ENCODE measurements around the gene PSMG4. TPM values are rescaled to one million over a fixed set of nuclear protein-coding genes. Genes with fewer than 3 reads are reported as not detected.
"Not testable (repeated sequence)": the region's sequence is repeated elsewhere in the genome, so short reads cannot be mapped to it uniquely, and the experiment has no call there.

Gene PSMG4
- total RNA-seq, 1 donor from 2014 or later: 23.9 TPM

DNA sequence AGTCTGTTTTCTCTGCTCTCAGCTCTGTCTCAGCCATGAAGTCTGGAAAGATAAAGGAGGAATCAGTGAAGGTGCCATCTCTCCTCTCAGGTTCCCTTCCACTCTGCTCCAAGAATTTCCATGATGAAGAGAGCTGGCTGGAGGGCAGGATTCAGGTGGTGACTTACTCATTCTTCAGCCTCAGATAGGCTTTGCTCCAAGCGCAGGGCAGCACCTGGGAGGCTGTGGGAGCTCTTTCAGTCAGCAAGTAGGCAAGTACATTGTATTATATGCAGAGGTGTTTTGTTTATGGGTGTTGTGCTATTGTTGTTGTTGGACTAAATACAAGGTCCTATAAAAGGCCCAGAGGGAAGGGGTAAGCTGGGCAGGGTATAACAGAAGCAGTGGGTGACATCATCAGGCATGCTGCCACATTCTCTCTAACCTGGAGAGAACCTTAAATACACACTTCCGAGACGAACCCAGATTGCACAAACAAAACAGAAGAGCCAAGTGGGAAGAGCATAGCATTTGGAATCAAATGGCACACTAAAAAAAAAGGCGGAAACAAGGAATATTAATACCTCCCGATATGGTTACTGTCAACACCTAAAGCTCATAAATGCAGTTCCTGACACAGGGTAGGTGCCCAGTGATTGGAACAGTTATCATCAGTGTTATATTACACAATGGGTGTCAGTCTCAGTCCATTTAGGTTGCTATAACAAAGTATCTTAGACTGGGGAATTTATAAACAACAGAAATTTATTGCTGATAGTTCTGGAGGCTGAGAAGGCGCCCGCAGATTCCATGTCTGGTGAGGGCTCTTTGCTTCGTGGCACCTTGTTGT lies 14.5 kb upstream of the PSMG4 start:
- H3K9me3 ChIP-seq: no peaks in the 10 kb centered on the region
- no peak overlapping the region for H3K27ac ChIP-seq
- H3K27me3 ChIP-seq: no peaks in the 10 kb centered on the region
- TF ChIP-seq, protein P1, sequence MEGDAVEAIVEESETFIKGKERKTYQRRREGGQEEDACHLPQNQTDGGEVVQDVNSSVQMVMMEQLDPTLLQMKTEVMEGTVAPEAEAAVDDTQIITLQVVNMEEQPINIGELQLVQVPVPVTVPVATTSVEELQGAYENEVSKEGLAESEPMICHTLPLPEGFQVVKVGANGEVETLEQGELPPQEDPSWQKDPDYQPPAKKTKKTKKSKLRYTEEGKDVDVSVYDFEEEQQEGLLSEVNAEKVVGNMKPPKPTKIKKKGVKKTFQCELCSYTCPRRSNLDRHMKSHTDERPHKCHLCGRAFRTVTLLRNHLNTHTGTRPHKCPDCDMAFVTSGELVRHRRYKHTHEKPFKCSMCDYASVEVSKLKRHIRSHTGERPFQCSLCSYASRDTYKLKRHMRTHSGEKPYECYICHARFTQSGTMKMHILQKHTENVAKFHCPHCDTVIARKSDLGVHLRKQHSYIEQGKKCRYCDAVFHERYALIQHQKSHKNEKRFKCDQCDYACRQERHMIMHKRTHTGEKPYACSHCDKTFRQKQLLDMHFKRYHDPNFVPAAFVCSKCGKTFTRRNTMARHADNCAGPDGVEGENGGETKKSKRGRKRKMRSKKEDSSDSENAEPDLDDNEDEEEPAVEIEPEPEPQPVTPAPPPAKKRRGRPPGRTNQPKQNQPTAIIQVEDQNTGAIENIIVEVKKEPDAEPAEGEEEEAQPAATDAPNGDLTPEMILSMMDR (IDR thresholded peaks at IDR 0.05): no peak
- no peaks in the 10 kb centered on the region for H3K36me3 ChIP-seq
- peaks cover 0 to 4% of the 10 kb centered on the region in 2 donors for H3K4me1 ChIP-seq
- DNase-seq (ENCODE audit: low spot score in 2 of 2): no peak
- H3K4me3 ChIP-seq: no peak overlapping the region
- intact Hi-C loops (cut with DNase I): no loop called here

DNA sequence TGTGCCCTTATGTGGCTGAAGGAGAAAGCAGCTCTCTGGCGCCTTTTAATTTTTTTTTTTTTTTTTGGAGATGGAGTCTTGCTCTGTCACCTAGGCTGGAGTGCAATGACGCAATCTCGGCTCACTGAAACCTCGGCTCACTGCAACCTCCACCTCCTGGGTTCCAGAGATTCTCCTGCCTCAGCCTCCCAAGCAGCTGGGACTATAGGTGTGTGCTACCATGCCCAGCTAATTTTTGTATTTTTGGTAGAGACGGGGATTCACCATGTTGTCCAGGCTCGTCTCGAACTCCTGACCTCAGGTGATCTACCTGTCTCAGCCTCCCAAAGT lies 13.9 kb upstream of the PSMG4 start:
- H3K27ac ChIP-seq; H3K36me3 ChIP-seq; H3K9me3 ChIP-seq; H3K27me3 ChIP-seq; H3K4me3 ChIP-seq; DNase-seq (ENCODE audit: low spot score in 2 of 2); H3K4me1 ChIP-seq; intact Hi-C loops (cut with DNase I): not testable (repeated sequence)

DNA sequence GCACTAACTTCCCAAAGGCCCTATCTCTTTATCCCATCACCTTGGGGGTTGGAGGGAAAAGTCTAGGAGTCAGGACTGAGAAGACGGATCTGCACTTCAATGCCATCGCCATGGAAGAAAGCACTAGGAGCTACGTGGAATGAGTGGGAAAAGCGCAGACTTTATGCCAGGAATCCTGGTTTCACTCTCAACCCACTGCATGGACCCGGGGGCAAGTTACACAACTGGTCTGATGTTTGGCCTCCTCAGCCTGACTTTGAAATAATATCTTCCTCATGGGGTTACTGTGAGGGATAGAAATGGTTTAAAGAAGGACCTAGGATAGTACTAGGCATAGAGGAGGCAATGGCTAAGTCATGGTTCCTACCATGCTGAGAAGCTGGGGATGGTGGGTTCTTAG lies 13.5 kb upstream of the PSMG4 start:
- peaks cover 0 to 4% of the 10 kb centered on the region in 2 donors for H3K4me1 ChIP-seq
- H3K4me3 ChIP-seq: no peak overlapping the region
- H3K9me3 ChIP-seq: no peaks in the 10 kb centered on the region
- TF ChIP-seq, protein P1 (IDR thresholded peaks at IDR 0.05): no peak
- H3K36me3 ChIP-seq: no peaks in the 10 kb centered on the region
- no peak for DNase-seq (ENCODE audit: low spot score in 2 of 2)
- intact Hi-C loops (cut with DNase I): no loop called here
- H3K27me3 ChIP-seq: no peaks in the 10 kb centered on the region
- no peak overlapping the region for H3K27ac ChIP-seq

DNA sequence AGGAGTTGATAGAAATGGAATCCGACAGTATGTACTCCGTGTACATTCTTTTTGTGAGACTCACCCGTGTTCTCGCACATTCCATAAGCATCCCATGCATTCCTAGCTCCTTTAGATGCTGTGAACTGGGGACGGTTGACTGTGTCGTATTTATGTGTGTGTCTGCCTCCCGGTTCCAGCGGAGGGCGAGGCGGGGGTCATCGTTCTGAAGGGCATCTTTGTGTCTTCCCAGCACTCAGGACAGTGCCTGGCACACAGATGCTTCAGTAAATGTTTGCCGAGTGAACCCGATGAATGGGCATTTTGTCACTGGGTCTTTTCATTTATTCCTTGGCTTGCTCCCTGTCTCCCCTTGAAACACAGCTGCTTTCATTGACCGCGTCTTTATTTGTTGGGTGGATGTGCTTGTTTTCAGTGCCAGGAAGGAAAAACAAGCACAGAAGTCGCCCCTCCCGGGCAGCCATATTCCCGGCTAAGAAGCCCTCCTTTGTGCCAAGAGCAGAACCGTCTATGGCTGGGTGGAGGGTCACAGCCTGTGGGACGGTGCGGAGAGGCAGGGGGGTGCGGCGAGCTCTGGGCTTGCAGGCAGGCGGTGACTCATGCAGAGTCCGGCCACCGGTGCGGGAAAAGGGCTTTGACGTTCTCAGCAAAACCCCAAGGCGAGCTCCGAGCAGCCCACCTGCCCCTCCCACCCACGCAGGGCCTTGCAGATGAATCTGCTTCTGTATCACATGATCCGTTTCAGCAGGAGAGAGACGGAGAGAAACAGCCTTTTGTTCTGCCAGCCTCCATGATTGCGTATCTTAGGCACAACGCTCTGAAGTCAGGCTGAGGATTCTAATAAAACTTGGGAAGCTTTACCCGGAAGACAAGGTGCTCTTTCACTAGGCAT lies 11.2 kb upstream of the PSMG4 start:
- peak overlapping the region; percentile 31 to 52 for H3K4me3 ChIP-seq
- no peaks in the 10 kb centered on the region for H3K27me3 ChIP-seq
- H3K9me3 ChIP-seq: no peaks in the 10 kb centered on the region
- H3K27ac ChIP-seq: no peak overlapping the region
- intact Hi-C loops (cut with DNase I): no loop called here
- no peak for DNase-seq (ENCODE audit: low spot score in 2 of 2)
- peaks cover 0 to 4% of the 10 kb centered on the region in 2 donors for H3K4me1 ChIP-seq
- no peaks in the 10 kb centered on the region for H3K36me3 ChIP-seq
- TF ChIP-seq, protein P1 (IDR thresholded peaks at IDR 0.05): no peak

DNA sequence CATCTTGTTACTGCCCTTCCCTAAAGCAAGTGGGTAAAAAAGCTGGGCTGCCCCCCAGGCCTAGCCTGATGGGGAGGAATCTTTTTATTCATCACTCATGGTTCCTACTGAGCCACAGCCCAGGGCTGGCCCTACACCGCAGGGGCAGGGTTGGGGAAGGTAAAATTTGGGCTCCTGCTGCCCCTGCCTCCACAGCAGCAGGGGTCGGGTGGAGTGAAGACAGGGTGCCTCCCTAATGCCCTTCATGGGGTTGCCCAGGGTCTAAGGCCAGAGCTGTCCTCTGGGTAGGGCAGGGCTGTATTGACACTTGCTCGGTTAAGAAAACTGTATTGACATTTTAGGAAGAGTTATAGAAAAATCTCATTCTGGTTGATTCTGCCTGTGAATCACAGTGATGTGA lies 8.9 kb upstream of the PSMG4 start:
- Histone ChIP-seq H3K9me3 (no peaks in the 10 kb centered on the region), H3K4me3 (no peak overlapping the region), H3K36me3 (no peaks in the 10 kb centered on the region), H3K27me3 (no peaks in the 10 kb centered on the region), H3K27ac (no peak overlapping the region), H3K4me1 (peaks cover 0 to 4% of the 10 kb centered on the region in 2 donors)
- TF ChIP-seq, protein P1 (IDR thresholded peaks at IDR 0.05): no peak
- intact Hi-C loops (cut with DNase I): loop anchor here (2.0 to 10.0 kb wide), 2 partner anchors 15 to 255 kb away; partner anchors contain the start of gene NQO2
- no peak for DNase-seq (ENCODE audit: low spot score in 2 of 2)

DNA sequence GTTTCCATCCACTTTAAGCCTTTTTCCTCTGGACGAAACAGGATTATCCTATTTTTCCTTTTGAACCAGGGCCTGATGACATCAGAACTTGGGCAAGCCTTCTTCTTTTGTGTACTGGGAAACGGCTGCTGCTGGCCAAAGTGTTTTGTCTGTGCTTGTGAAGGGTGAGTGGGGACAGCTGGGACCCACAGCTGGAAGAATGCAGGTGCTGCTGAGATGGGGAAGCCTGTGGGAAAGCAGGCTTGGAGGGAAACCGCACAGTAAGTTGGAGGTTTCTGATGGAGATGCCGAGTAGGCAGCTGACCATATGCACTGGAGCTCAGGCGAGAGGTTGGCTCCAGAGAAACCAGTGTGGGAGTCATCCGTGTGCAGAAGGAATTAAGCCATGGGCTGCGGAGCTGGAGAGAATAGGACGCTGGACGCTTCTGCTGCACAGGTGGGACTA lies 8.5 kb upstream of the PSMG4 start:
- Histone ChIP-seq H3K36me3 (no peaks in the 10 kb centered on the region), H3K4me3 (no peak overlapping the region), H3K27me3 (no peaks in the 10 kb centered on the region), H3K9me3 (no peaks in the 10 kb centered on the region), H3K27ac (no peak overlapping the region), H3K4me1 (peaks cover 0 to 4% of the 10 kb centered on the region in 2 donors)
- no peak for DNase-seq (ENCODE audit: low spot score in 2 of 2)
- intact Hi-C loops (cut with DNase I): loop anchor here (2.0 to 10.0 kb wide), 2 partner anchors 15 to 255 kb away; partner anchors contain the start of gene NQO2
- TF ChIP-seq, protein P1 (IDR thresholded peaks at IDR 0.05): no peak
